ENCODE measurements around the gene MRC2.

MRC2 gene

GRCh38 chr17:62661337-62661736 lies 33.9 kb downstream of the MRC2 start:
- DNase-seq (ENCODE audit: low read depth in 2 of 2) = no peak

DNA sequence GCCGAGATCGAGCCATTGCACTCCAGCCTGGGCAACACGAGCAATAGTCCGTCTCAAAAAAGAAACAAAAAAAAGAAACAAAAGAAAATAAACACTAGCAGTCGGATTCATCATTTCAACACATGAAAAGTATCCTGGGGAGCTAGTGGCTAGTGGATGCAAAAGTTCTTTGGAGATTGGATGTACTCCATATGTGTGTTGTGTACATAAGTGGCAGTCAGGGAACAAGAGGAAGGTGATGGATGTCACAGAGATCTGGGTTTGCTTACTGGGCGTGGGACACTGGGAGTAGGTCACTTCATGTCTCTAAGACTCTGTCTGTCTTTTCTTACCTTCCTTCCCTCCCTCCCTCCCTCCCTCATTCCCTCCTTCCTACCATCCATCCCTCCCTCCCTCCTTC lies 35.4 kb downstream of the MRC2 start:
- DNase-seq (ENCODE audit: low read depth in 2 of 2) = no peak

- no peak for DNase-seq (ENCODE audit: low read depth in 2 of 2)
These were observed 35.8 kb downstream of the MRC2 start for GRCh38 chr17:62663304-62663703.

DNA sequence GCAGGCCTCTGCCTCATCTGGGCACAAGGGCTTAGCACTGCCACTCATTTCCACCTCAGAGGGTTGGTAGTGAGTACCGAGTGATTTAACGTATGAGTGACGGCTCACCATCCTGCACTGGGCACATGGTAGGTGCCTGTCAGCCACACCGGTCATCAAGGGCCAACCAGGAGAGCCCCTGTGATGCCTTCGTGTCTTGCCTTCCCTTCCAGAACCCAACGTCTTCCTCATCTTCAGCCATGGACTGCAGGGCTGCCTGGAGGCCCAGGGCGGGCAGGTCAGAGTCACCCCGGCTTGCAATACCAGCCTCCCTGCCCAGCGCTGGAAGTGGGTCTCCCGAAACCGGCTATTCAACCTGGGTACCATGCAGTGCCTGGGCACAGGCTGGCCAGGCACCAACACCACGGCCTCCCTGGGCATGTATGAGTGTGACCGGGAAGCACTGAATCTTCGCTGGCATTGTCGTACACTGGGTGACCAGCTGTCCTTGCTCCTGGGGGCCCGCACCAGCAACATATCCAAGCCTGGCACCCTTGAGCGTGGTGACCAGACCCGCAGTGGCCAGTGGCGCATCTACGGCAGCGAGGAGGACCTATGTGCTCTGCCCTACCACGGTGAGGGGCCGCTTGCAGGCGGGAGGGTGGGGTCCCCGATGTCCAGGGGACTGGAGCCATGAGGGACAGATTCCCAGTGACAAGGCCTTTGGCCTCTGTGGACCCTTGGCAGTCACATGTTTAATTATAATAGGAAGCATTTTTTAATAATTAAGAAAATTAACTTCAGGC lies 37.1 kb downstream of the MRC2 start:
- DNase-seq (ENCODE audit: low read depth in 2 of 2) = no peak

- DNase-seq (ENCODE audit: low read depth in 2 of 2) = no peak
These were observed 38.1 kb downstream of the MRC2 start for GRCh38 chr17:62665599-62665998.

DNA sequence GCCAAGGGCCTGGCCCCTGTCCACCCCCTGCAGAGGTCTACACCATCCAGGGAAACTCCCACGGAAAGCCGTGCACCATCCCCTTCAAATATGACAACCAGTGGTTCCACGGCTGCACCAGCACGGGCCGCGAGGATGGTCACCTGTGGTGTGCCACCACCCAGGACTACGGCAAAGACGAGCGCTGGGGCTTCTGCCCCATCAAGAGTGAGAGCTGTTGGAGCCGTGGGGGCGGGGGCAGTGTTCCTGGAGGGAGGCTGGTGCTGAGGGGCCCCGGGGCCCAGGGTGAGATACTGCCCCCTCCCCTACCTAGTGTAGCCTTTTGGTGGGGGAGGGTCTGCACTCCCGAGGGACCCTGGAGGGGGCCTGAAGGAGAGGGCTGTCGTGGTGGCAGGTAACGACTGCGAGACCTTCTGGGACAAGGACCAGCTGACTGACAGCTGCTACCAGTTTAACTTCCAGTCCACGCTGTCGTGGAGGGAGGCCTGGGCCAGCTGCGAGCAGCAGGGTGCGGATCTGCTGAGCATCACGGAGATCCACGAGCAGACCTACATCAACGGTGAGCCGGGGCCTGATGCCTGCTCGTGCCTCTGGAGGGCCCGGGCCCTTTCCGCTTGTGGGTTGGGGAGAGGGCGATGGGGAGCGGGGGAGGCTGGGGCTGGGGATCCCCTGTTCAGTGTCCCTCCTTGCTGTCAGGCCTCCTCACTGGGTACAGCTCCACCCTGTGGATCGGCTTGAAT lies 38.8 kb downstream of the MRC2 start:
- no peak for DNase-seq (ENCODE audit: low read depth in 2 of 2)

GRCh38 chr17:62666801-62667591 lies 39.5 kb downstream of the MRC2 start:
- no peak for DNase-seq (ENCODE audit: low read depth in 2 of 2)

- no peak for DNase-seq (ENCODE audit: low read depth in 2 of 2)
These were observed 40.8 kb downstream of the MRC2 start for GRCh38 chr17:62668091-62668804.

DNA sequence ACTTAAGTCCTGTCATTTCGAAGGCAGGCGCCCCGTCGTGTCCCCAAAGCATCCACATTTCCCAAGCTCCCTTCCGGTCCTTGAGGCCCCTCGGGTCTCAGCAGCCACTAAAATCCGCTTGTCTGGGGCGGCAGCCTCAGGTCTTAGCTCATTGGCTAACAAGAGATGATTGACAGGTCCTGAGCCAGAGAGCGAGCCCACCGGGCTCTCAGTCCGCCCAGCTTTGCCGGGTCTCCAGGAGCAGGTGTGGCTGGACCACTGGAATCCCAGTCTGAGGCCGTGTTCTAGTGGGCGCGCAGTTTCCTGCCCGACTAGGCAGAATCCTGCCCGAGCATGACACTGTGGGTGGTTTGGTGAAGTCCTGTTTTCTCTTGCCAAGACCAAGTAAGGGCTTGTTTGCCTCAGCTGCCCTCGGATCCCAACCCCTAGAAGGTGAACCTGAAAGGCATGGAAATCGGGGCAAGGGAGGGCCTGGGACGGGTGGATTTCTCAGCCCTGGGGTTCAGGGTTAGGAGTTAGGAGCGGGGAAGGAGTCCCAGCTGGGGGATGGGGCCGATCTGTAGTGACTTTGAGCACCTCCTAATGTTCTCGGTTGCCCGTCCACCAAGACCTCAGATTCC lies 42.8 kb downstream of the MRC2 start:
- no peak for DNase-seq (ENCODE audit: low read depth in 2 of 2)

GRCh38 chr17:62671553-62671952 lies 44.1 kb downstream of the MRC2 start:
- DNase-seq (ENCODE audit: low read depth in 2 of 2) = no peak

- no peak for DNase-seq (ENCODE audit: low read depth in 2 of 2)
These were observed 45.5 kb downstream of the MRC2 start for GRCh38 chr17:62672957-62673356.

DNA sequence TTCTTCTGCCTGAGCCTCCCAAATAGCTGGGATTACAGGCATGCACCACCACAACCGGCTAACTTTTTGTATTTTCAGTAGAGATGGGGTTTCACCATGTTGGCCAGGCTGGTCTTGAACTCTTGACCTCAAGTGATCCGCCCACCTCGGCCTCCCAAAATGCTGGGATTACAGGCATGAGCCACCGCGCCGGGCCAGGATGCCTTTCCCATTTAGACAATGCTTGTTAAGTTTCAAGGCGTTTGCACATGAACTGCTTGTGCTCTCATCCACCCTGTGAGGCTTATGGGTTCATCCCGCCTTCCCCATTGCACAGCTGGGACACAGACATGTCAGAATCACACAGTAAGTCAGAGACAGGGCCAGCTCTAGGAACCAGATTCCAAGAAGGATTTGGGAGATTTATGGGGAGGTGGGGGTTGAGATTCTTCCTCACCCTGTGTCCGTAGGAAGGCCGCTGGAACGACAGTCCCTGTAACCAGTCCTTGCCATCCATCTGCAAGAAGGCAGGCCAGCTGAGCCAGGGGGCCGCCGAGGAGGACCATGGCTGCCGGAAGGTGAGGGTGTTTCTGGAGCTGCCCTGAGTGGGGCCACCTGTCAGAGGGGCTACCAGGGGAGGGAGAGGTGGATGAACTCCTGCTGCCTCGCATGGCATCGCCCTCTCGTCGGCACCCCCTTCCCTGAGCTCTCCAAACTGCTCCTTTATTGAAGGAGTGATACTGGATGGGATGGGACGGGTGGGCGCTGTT lies 46.3 kb downstream of the MRC2 start:
- DNase-seq (ENCODE audit: low read depth in 2 of 2) = no peak

- DNase-seq (ENCODE audit: low read depth in 2 of 2) = no peak
These were observed 46.9 kb downstream of the MRC2 start for GRCh38 chr17:62674363-62674739.

- DNase-seq (ENCODE audit: low read depth in 2 of 2) = no peak
These were observed 47.4 kb downstream of the MRC2 start for GRCh38 chr17:62674841-62675240.

GRCh38 chr17:62675260-62675659 lies 47.8 kb downstream of the MRC2 start:
- DNase-seq (ENCODE audit: low read depth in 2 of 2) = no peak

GRCh38 chr17:62675701-62676100 lies 48.2 kb downstream of the MRC2 start:
- no peak for DNase-seq (ENCODE audit: low read depth in 2 of 2)

- no peak for DNase-seq (ENCODE audit: low read depth in 2 of 2)
These were observed 48.9 kb downstream of the MRC2 start for GRCh38 chr17:62676231-62676943.

- DNase-seq (ENCODE audit: low read depth in 2 of 2) = no peak
These were observed 49.6 kb downstream of the MRC2 start for GRCh38 chr17:62676952-62677596.

DNA sequence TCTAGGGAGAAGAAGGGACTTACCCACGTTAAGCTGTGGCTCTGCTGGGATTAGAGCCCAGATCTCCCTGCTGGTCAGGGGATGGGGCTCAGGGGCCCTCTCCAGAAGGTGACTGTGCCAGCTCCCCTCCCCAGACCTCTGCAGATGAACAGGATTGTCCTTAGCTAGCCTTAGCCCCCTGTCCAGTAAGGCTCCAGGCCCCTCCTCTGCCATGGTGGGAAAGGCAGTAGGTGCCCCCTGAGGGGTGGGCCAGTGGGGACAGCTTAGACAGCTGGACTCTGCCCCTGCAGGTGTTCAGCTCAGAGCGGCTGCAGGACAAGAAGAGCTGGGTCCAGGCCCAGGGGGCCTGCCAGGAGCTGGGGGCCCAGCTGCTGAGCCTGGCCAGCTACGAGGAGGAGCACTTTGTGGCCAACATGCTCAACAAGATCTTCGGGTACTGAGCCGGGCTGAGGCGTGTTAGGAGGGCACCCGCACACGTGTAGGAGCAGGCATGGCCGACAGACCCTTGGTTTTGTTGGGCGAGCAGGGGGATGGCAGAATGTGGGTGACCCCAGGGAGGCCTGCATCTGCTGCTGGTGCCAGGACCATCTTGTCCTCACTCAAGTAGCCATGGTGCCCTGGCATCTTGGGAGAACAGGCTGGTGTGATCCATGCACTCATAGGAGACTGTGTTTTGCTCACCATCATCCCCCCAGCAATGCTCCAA lies 50.9 kb downstream of the MRC2 start:
- no peak for DNase-seq (ENCODE audit: low read depth in 2 of 2)

All from stimulated activated CD4-positive, alpha-beta T cell treated with anti-CD3 and anti-CD28 coated beads, Interleukin-12 subunit alpha, Interleukin-12 subunit beta, amount 100 ng/mL, for 24 hours (primary cell).